DND-41 (cell line): Measurements from ENCODE around the gene ACSM5.

ENCODE experiments used
- CTCF ChIP-seq: IDR thresholded peaks from 2 replicates; pipeline ENCODE4 v1.5.1; 2012; ENCODE audit warnings: borderline replicate concordance, low read length, moderate library complexity, mild to moderate bottlenecking; ENCODE audit not compliant: poor library complexity, severe bottlenecking; ENCODE audit errors: extremely low read depth
- EZH2 ChIP-seq: IDR thresholded peaks from 3 replicates; pipeline ENCODE4 v1.6.1; 2012; ENCODE audit warnings: borderline replicate concordance, low read depth, mild to moderate bottlenecking, moderate library complexity, low read length, inconsistent platforms; ENCODE audit not compliant: severe bottlenecking

- no peak for TF ChIP-seq CTCF
- no peak for TF ChIP-seq EZH2
Observed at GRCh38 chr16:20388854-20389253, 20.5 kb upstream of the ACSM5 start.
